Mesenchymal stem cell (in vitro differentiated cells and primary cell): ENCODE measurements around the gene FAM90A1.
"Not testable (repeated sequence)": the region's sequence is repeated elsewhere in the genome, so short reads cannot be mapped to it uniquely, and the experiment has no call there.

Source experiments
- DNase-seq: peaks from one replicate; pipeline ENCODE4 v3.0.0-alpha.2; 2013
- H2AFZ ChIP-seq: one replicate; pipeline ENCODE4 v1.6.1; 2013; ENCODE audit warnings: low read depth, mild to moderate bottlenecking, control low read depth, inconsistent platforms, low read length, moderate library complexity
- H2AK5ac ChIP-seq: 2 replicates; pipeline ENCODE4 v1.6.1; 2013; ENCODE audit warnings: low read length, moderate library complexity, mild to moderate bottlenecking, inconsistent platforms; ENCODE audit not compliant: severe bottlenecking
- H2BK120ac ChIP-seq: one replicate; pipeline ENCODE4 v1.6.1; 2013; ENCODE audit warnings: low read depth, mild to moderate bottlenecking, inconsistent platforms, low read length, moderate library complexity
- H2BK12ac ChIP-seq, 2 experiments: one replicate each; pipeline ENCODE4 v1.6.1; 2013; ENCODE audit warnings: inconsistent platforms in 2 of 2, low read length in 2 of 2, mild to moderate bottlenecking in 2 of 2, moderate library complexity in 2 of 2, control low read depth in 1 of 2
- H2BK15ac ChIP-seq: one replicate; pipeline ENCODE4 v1.6.1; 2013; ENCODE audit warnings: mild to moderate bottlenecking, low read depth, inconsistent platforms; ENCODE audit not compliant: poor library complexity, severe bottlenecking
- H2BK5ac ChIP-seq: 2 replicates; pipeline ENCODE4 v1.6.1; 2013; ENCODE audit warnings: low read depth, mild to moderate bottlenecking, low read length, control low read depth, inconsistent platforms; ENCODE audit not compliant: poor library complexity, severe bottlenecking
- H3K14ac ChIP-seq, 2 experiments: one replicate each; pipeline ENCODE4 v1.6.1; 2013; ENCODE audit warnings: inconsistent platforms in 2 of 2, low read length in 2 of 2, control low read depth in 1 of 2, mild to moderate bottlenecking in 1 of 2, moderate library complexity in 1 of 2
- H3K18ac ChIP-seq, 2 experiments: one replicate each; pipeline ENCODE4 v1.6.1; 2013; ENCODE audit warnings: inconsistent platforms in 2 of 2, low read length in 2 of 2, control low read depth in 1 of 2, low read depth in 1 of 2, mild to moderate bottlenecking in 1 of 2
- H3K23ac ChIP-seq, 2 experiments: one replicate each; pipeline ENCODE4 v1.6.1; 2013; ENCODE audit warnings: inconsistent platforms in 2 of 2, low read length in 2 of 2, mild to moderate bottlenecking in 2 of 2, moderate library complexity in 2 of 2, control low read depth in 1 of 2
- H3K27ac ChIP-seq: 2 replicates; pipeline ENCODE4 v1.5.1; 2013; ENCODE audit warnings: mild to moderate bottlenecking, moderate library complexity, low read length, control low read depth, inconsistent platforms; ENCODE audit not compliant: poor library complexity, severe bottlenecking
- H3K27me3 ChIP-seq, 2 experiments: 2 replicates each; pipeline versions ENCODE4 v1.6.1 to v1.7.0; 2013; ENCODE audit warnings: low read length in 2 of 2, mild to moderate bottlenecking in 2 of 2, moderate library complexity in 2 of 2, control low read depth in 1 of 2, inconsistent platforms in 1 of 2; ENCODE audit not compliant: control insufficient read depth in 1 of 2, insufficient read depth in 1 of 2
- H3K36me3 ChIP-seq, 2 experiments: 2 replicates each; pipeline versions ENCODE4 v1.6.1 to v1.7.0; 2013; ENCODE audit warnings: low read length in 2 of 2, control low read depth in 1 of 2, inconsistent platforms in 1 of 2, low read depth in 1 of 2, mild to moderate bottlenecking in 1 of 2; ENCODE audit not compliant: insufficient read depth in 2 of 2, control insufficient read depth in 1 of 2
- H3K4ac ChIP-seq, 2 experiments: one replicate each; pipeline ENCODE4 v1.6.1; 2013; ENCODE audit warnings: inconsistent platforms in 2 of 2, low read length in 2 of 2, mild to moderate bottlenecking in 2 of 2, moderate library complexity in 2 of 2, control low read depth in 1 of 2, low read depth in 1 of 2
- H3K4me1 ChIP-seq: 2 replicates; pipeline ENCODE4 v1.6.1; 2013; ENCODE audit warnings: low read depth, low read length, control low read depth; ENCODE audit not compliant: control insufficient read depth, insufficient read depth
- H3K4me2 ChIP-seq: 2 replicates; pipeline ENCODE4 v1.6.1; 2013; ENCODE audit warnings: low read length, mild to moderate bottlenecking, inconsistent platforms; ENCODE audit not compliant: poor library complexity, severe bottlenecking
- H3K4me3 ChIP-seq, 2 experiments: 2 replicates each; pipeline versions ENCODE4 v1.5.1 to v1.7.0; 2013; ENCODE audit warnings: low read length in 2 of 2, mild to moderate bottlenecking in 2 of 2, control low read depth in 1 of 2, low read depth in 1 of 2; ENCODE audit not compliant: insufficient read depth in 1 of 2
- H3K79me1 ChIP-seq: replicated peaks from 2 replicates; pipeline ENCODE4 v1.6.1; 2013; ENCODE audit warnings: mild to moderate bottlenecking, control low read depth, low read length, inconsistent platforms; ENCODE audit not compliant: poor library complexity, severe bottlenecking
- H3K9ac ChIP-seq: 2 replicates; pipeline ENCODE4 v1.7.0; 2013; ENCODE audit warnings: mild to moderate bottlenecking, low read length, moderate library complexity
- H3K9me3 ChIP-seq: 2 replicates; pipeline ENCODE4 v1.7.0; 2013; ENCODE audit warnings: mild to moderate bottlenecking, low read length; ENCODE audit not compliant: control insufficient read depth
- H4K8ac ChIP-seq: one replicate; pipeline ENCODE4 v1.6.1; 2013; ENCODE audit warnings: inconsistent platforms, mild to moderate bottlenecking, low read length, moderate library complexity
- H4K91ac ChIP-seq: one replicate; pipeline ENCODE4 v1.6.1; 2013; ENCODE audit warnings: mild to moderate bottlenecking, low read length, inconsistent platforms
- WGBS: methylation state at CpG from one replicate; pipeline ENCODE4 v1.1.7; 2013; ENCODE audit warnings: mixed read lengths; 5-methylcytosine and 5-hydroxymethylcytosine counted together

FAM90A1 gene

DNA sequence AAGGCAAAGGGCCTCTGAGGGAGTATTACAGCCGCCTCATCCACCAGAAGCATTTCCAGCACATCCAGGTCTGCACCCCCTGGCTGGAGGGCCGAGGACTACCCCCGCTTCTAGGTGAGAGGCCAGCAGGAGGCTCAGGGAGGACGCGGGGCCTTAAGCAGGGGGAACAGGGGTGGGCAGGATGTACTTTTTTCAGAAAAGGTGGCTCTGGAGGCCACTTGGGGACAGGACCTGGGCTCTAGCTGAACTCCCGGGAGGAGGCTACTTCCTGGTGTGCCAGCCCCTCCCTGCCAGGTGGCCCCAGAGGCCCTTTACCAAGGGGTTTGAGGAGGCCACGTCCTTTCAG, 287 bp upstream of the FAM90A1 start:
- not testable (repeated sequence) for H3K4me1 ChIP-seq, H3K9ac ChIP-seq, H3K79me1 ChIP-seq, H2BK5ac ChIP-seq, H2AK5ac ChIP-seq, H2BK15ac ChIP-seq, H3K4me3 ChIP-seq, H3K18ac ChIP-seq, H3K14ac ChIP-seq, H4K8ac ChIP-seq, H3K4me2 ChIP-seq, H3K23ac ChIP-seq, H3K9me3 ChIP-seq, H3K36me3 ChIP-seq, H2AFZ ChIP-seq, DNase-seq, H3K4ac ChIP-seq, H3K27ac ChIP-seq, H4K91ac ChIP-seq, H2BK12ac ChIP-seq, H2BK120ac ChIP-seq, H3K27me3 ChIP-seq
- 82% methylated on average over 5 of the region's 7 CpGs for WGBS

DNA sequence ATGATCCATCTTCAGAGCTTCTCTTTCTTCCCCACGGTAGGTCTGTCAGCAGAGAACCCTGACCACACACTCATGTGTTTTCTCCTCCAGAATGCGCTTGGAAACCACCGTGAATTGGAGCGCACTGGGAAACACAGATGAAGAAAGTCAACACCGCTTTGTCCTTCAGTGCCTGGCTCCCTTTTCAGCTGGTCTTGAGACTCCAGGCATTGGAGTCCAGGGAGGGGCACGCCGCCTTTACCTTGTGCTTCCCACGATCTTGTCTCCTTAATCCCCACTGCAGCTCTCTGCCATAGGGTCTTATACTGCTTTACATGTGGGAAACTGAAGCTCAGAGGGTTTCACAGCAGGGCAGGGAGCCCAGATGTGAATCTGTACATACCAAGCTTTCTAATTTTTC, 1.1 kb downstream of the FAM90A1 start:
- Histone ChIP-seq H3K36me3 (no peaks in the 10 kb centered on the region), H3K18ac (no peak overlapping the region), H3K4ac (no peak overlapping the region), H3K23ac (no peak overlapping the region), H3K4me1 (no peaks in the 10 kb centered on the region), H2AFZ (no peak overlapping the region), H2BK120ac (no peak overlapping the region), H3K9ac (no peak overlapping the region), H2BK12ac (no peak overlapping the region), H4K91ac (no peak overlapping the region), H2BK5ac (no peak overlapping the region), H3K27me3 (no peaks in the 10 kb centered on the region), H3K4me2 (no peak overlapping the region), H2BK15ac (no peak overlapping the region), H3K27ac (no peak overlapping the region), H4K8ac (no peak overlapping the region), H3K9me3 (no peaks in the 10 kb centered on the region), H3K14ac (no peak overlapping the region), H3K4me3 (no peak overlapping the region), H3K79me1 (no peaks in the 10 kb centered on the region), H2AK5ac (no peak overlapping the region)
- 95% methylated on average over 8 of the region's 8 CpGs for WGBS
- DNase-seq = no peak

DNA sequence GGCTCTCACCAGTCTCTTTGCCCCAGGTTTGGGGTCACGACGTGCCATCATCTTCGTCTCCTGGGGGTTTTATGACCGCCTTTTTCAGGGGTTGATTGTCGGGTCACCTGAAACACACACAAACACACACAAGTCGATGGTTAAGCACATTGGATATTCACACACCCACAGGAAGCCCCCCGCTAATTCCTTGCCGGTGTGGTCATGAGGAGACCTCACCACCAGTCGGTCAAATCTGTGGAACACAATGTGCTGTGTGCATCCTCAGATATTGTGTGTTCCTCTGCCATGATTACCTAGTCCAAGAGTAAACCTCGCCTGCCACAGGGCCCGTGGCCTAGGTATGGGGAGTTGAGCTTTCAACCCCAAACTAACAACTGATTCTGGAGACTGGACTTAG, 2.6 kb downstream of the FAM90A1 start:
- not testable (repeated sequence) for H3K4me1 ChIP-seq, H3K14ac ChIP-seq, DNase-seq, H2BK120ac ChIP-seq, H4K91ac ChIP-seq, H3K27me3 ChIP-seq, H2BK15ac ChIP-seq, H3K36me3 ChIP-seq, H3K9me3 ChIP-seq, H2BK5ac ChIP-seq, H3K4me2 ChIP-seq, H3K79me1 ChIP-seq, H3K4ac ChIP-seq, H2AFZ ChIP-seq, H3K18ac ChIP-seq, H3K27ac ChIP-seq, H3K23ac ChIP-seq, H2AK5ac ChIP-seq, H4K8ac ChIP-seq, H3K9ac ChIP-seq, H2BK12ac ChIP-seq, H3K4me3 ChIP-seq
- WGBS = 92% methylated on average over 10 of the region's 11 CpGs

DNA sequence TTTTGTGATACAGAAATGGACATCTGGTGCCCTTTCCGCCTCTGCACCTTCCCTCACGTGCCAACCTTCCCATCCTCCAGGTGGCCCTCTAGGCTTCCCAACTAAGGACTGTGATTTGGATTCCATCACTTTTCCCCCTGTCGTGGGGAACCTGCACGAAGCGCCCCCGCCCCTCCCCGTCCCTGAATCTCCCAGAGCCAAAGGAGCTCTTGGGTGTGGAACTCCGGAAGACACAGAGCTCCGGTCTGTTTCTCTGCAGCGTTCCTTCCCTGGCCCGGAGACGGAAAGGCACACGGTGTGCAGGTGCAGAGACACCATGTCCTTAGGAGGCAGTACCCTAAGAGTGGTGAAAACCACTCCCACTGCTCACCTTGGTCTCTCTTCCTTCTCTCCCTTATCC, 3.8 kb downstream of the FAM90A1 start:
- not testable (repeated sequence) for H2BK12ac ChIP-seq, H2BK5ac ChIP-seq, DNase-seq, H3K9me3 ChIP-seq, H3K14ac ChIP-seq, H3K27ac ChIP-seq, H3K4me3 ChIP-seq, H2BK15ac ChIP-seq, H2AK5ac ChIP-seq, H2AFZ ChIP-seq, H3K23ac ChIP-seq, H3K18ac ChIP-seq, H4K91ac ChIP-seq, H3K27me3 ChIP-seq, H3K4me1 ChIP-seq, H3K36me3 ChIP-seq, H3K4ac ChIP-seq, H3K4me2 ChIP-seq, H3K79me1 ChIP-seq, H4K8ac ChIP-seq, H2BK120ac ChIP-seq, H3K9ac ChIP-seq
- 92% methylated on average over 13 of the region's 13 CpGs for WGBS
